HepG2 (cell line): ENCODE measurements around the gene SYNDIG1. TPM values are rescaled to one million over a fixed set of nuclear protein-coding genes. Genes with fewer than 3 reads are reported as not detected.

Source experiments
- ATAC-seq: fragments of 200-7000 bp; cut with Tn5 transposase; 3 replicates; pipeline ENCODE4 v1.9.1; 2020; ENCODE audit warnings: mild to moderate bottlenecking, moderate library complexity
- BruUV-seq: library from RNA; stranded (reverse); fragments of 400-500 nt; replicated peaks from 2 replicates; lab custom pipeline; 2021; lab: Mats Ljungman, UMichigan
- CTCF ChIA-PET: fragments of 300-600 bp; formaldehyde crosslinking; extraction: SDS; loops from one replicate; lab custom pipeline; 2021; ENCODE audit warnings: low total read pairs, inconsistent platforms, low intra/inter-chr PET ratio; lab: Yijun Ruan, JAX
- POLR2A ChIA-PET: fragments of 350-600 bp; sonication (Branson Sonifier 250); formaldehyde crosslinking; loops from one replicate; lab custom pipeline; 2020; ENCODE audit warnings: antibody characterized with exemption, inconsistent platforms; lab: Yijun Ruan, JAX
- DNase-seq: peaks from one replicate; pipeline ENCODE4 v3.0.0-alpha.2; 2015; ENCODE audit warnings: low spot score
- FAIRE-seq: peaks from 3 replicates; lab custom pipeline; 2011; peaks lifted over from hg19 to GRCh38; lab: Jason Lieb, UNC
- H2AFZ ChIP-seq: one replicate; pipeline ENCODE4 v1.6.1; 2011; ENCODE audit warnings: low read length, inconsistent platforms
- H3K27ac ChIP-seq: fragments of 300-600 bp; 3 replicates; pipeline ENCODE4 v1.8.0; 2011; ENCODE audit warnings: mixed run types, mild to moderate bottlenecking, mixed read lengths, low read length, inconsistent platforms; ENCODE audit not compliant: insufficient read depth; ENCODE audit errors: extremely low read length
- H3K27me3 ChIP-seq, 2 experiments: fragments of 200-600 bp in 1 of 2; 2 replicates in 1 of 2; 3 replicates in 1 of 2; pipeline versions ENCODE4 v1.6.0 to v1.8.0; 2011; ENCODE audit warnings: low read length in 2 of 2, mild to moderate bottlenecking in 2 of 2, moderate library complexity in 2 of 2, inconsistent platforms in 1 of 2; ENCODE audit not compliant: insufficient read depth in 2 of 2, control insufficient read depth in 1 of 2
- H3K36me3 ChIP-seq, 2 experiments: fragments of 200-600 bp in 1 of 2; replicated peaks in 1 of 2; 2 replicates in 1 of 2; 3 replicates in 1 of 2; pipeline versions ENCODE4 v1.5.1 to v1.8.0; 2011; ENCODE audit warnings: low read length in 2 of 2, inconsistent platforms in 1 of 2; ENCODE audit not compliant: insufficient read depth in 2 of 2, control insufficient read depth in 1 of 2
- H3K4me1 ChIP-seq: 2 replicates; pipeline ENCODE4 v1.5.1; 2012; ENCODE audit warnings: low read length, inconsistent platforms; ENCODE audit not compliant: insufficient read depth
- H3K4me2 ChIP-seq: 2 replicates; pipeline ENCODE4 v1.6.0; 2011; ENCODE audit warnings: low read depth, low read length, inconsistent platforms
- H3K4me3 ChIP-seq, 3 experiments: fragments of 200-600 bp in 1 of 3; sonication (generic), shearing (Covaris generic) in 1 of 3; replicated peaks in 1 of 3; 2 replicates each; pipeline ENCODE4 v1.5.1; 2011 to 2016; ENCODE audit warnings: low read length in 3 of 3, inconsistent platforms in 2 of 3, low read depth in 2 of 3, mild to moderate bottlenecking in 2 of 3, control low read depth in 1 of 3, mixed read lengths in 1 of 3; ENCODE audit not compliant: insufficient read depth in 1 of 3
- H3K79me2 ChIP-seq: one replicate; pipeline ENCODE4 v1.6.1; 2011; ENCODE audit warnings: low read length, inconsistent platforms; ENCODE audit not compliant: insufficient read depth
- H3K9ac ChIP-seq: 2 replicates; pipeline ENCODE4 v1.6.0; 2011; ENCODE audit warnings: mild to moderate bottlenecking, low read depth, low read length, inconsistent platforms; ENCODE audit not compliant: insufficient read depth
- H3K9me3 ChIP-seq: 2 replicates; pipeline ENCODE4 v1.5.1; 2012; ENCODE audit warnings: mild to moderate bottlenecking, low read length
- H4K20me1 ChIP-seq: 2 replicates; pipeline ENCODE4 v1.6.0; 2011; ENCODE audit warnings: inconsistent platforms, mild to moderate bottlenecking, low read length, moderate library complexity; ENCODE audit not compliant: insufficient read depth
- FOXJ3 ChIP-seq: sonication (generic); formaldehyde crosslinking; IDR thresholded peaks from 2 replicates; pipeline ENCODE4 v1.4.0; 2020; ENCODE audit warnings: missing genetic modification reagents, mild to moderate bottlenecking, borderline replicate concordance
- PRDM15 ChIP-seq: sonication (generic); formaldehyde crosslinking; IDR thresholded peaks from 2 replicates; pipeline ENCODE4 v1.4.0; 2020; ENCODE audit warnings: missing genetic modification reagents
- RAD51 ChIP-seq: fragments of 450-650 bp; IDR thresholded peaks from 2 replicates; pipeline ENCODE4 v1.6.1; 2016; ENCODE audit warnings: borderline replicate concordance
- SKI ChIP-seq: fragments of 450-650 bp; IDR thresholded peaks from one replicate; pipeline ENCODE4 v1.6.1; 2018; ENCODE audit warnings: mild to moderate bottlenecking; ENCODE audit not compliant: partially characterized antibody
- USF2 ChIP-seq, 2 experiments: sonication (generic) in 1 of 2; formaldehyde crosslinking in 1 of 2; IDR thresholded peaks; 2 replicates each; pipeline versions ENCODE4 v1.5.1 to v1.6.1; 2011 to 2020; ENCODE audit warnings: borderline replicate concordance in 1 of 2, low read depth in 1 of 2, low read length in 1 of 2, mild to moderate bottlenecking in 1 of 2, missing genetic modification reagents in 1 of 2, moderate library complexity in 1 of 2
- XRCC5 ChIP-seq: fragments of 200-400 bp; formaldehyde crosslinking; optimal IDR thresholded peaks from 2 replicates; pipeline ENCODE3; 2017; ENCODE audit warnings: mild to moderate bottlenecking, low read length
- ZBTB14 ChIP-seq: sonication (generic); formaldehyde crosslinking; IDR thresholded peaks from 2 replicates; pipeline ENCODE4 v1.4.0; 2020; ENCODE audit warnings: missing genetic modification reagents
- ZMYM4 ChIP-seq: sonication (generic); formaldehyde crosslinking; IDR thresholded peaks from 2 replicates; pipeline ENCODE4 v1.8.1; 2023; ENCODE audit warnings: mild to moderate bottlenecking, missing genetic modification reagents
- ZNF598 ChIP-seq: sonication (generic); formaldehyde crosslinking; IDR thresholded peaks from 2 replicates; pipeline ENCODE4 v1.5.1; 2020; ENCODE audit warnings: mild to moderate bottlenecking, missing genetic modification reagents, borderline replicate concordance
- WGBS: methylation state at CpG from one replicate; pipeline ENCODE4 v1.1.6; 2017; ENCODE audit warnings: low lambda C conversion rate; 5-methylcytosine and 5-hydroxymethylcytosine counted together
- in situ Hi-C: cut with HindIII; loops from 2 replicates; pipeline ENCODE4 v1.10.0; 2017; ENCODE audit warnings: low pct_unique_long_range_greater_than_20kb; ENCODE audit not compliant: extremely low pct_ligation_motif_present
- intact Hi-C: fragments of 100-400 bp; cut with micrococcal nuclease; formaldehyde crosslinking; loops from one replicate; pipeline ENCODE4 v1.10.0; 2022; ENCODE audit not compliant: unreplicated experiment
- polyA plus RNA-seq, 8 experiments: library from polyadenylated mRNA; depleted of rRNA in 3 of 8; stranded (reverse) in 7 of 8; unstranded in 1 of 8; fragments of >200 nt; fragmentation: Illumina TruSeq in 4 of 8; extraction: Trizol in 4 of 8; gene quantifications; 2 replicates each; pipeline versions ENCODE4 v1.2.1 to v1.2.3, GENCODE V29; 2011 to 2016; ENCODE audit warnings: low read depth in 4 of 8, missing spikeins in 1 of 8, mixed read lengths in 1 of 8; ENCODE audit not compliant: insufficient read depth in 1 of 8
- total RNA-seq, 5 experiments: library from RNA; depleted of rRNA; stranded (reverse); fragments of >200 nt; fragmentation: Illumina TruSeq; extraction: Trizol; gene quantifications; 2 replicates each; pipeline ENCODE4 v1.2.3, GENCODE V29; 2016; ENCODE audit warnings: low read depth in 1 of 5

Gene SYNDIG1
- total and polyA plus RNA-seq, 2 of the 13 experiments (the other 11 are each of a cell fraction or from before 2014, with no cell fraction given), result not detected

GRCh38 chr20:24630486-24631172 lies 161.2 kb downstream of the SYNDIG1 start:
- CTCF ChIA-PET, result no interaction called here
- no TSS peak for BruUV-seq
- Histone ChIP-seq H3K36me3 (no peaks in the 10 kb centered on the region), H4K20me1 (no peaks in the 10 kb centered on the region; the same call in 1 of the 2 replicates), H3K27me3 (peaks cover 0 to 27% of the 10 kb centered on the region in 2 experiments; a peak in 3 of 5 replicates)
- ATAC-seq, result no peak
- TF ChIP-seq USF2 (IDR thresholded peaks at IDR 0.05; ENCODE audit: low read depth, low read length), result peak; percentile 40; the same call in 1 of the 2 replicates
- TF ChIP-seq USF2 (CRISPR knock-in tag; IDR thresholded peaks at IDR 0.05; ENCODE audit: borderline replicate concordance), result no peak
- no peak for TF ChIP-seq FOXJ3
- TF ChIP-seq RAD51, result peak; percentile 79; the same call in 1 of the 2 replicates
- TF ChIP-seq, all 625 proteins: peak for 2
- POLR2A ChIA-PET, result no interaction called here
- no peak overlapping the region for H2AFZ ChIP-seq
- H3K9ac ChIP-seq, result no peak overlapping the region
- no peaks in the 10 kb centered on the region for H3K79me2 ChIP-seq
- H3K9me3 ChIP-seq, result no peaks in the 10 kb centered on the region
- FAIRE-seq, result no peak
- WGBS, result 6% methylated on average over 6 of the region's 6 CpGs
- H3K4me3 ChIP-seq, result no peak overlapping the region
- no peak overlapping the region for H3K27ac ChIP-seq
- in situ Hi-C loops, result loop anchor here (10.0 kb wide), 1 partner anchor 56 kb away; no protein-coding TSS in a partner anchor
- H3K4me2 ChIP-seq, result no peak overlapping the region
- DNase-seq, result no peak
- intact Hi-C loops, result no loop called here
- no peaks in the 10 kb centered on the region for H3K4me1 ChIP-seq

GRCh38 chr20:24631173-24631505 lies 161.7 kb downstream of the SYNDIG1 start:
- no peak for FAIRE-seq
- Histone ChIP-seq H3K9ac (no peak overlapping the region), H3K36me3 (no peaks in the 10 kb centered on the region), H2AFZ (no peak overlapping the region), H4K20me1 (no peaks in the 10 kb centered on the region; the same call in 1 of the 2 replicates), H3K4me3 (no peak overlapping the region), H3K4me2 (no peak overlapping the region), H3K27me3 (peaks cover 0 to 27% of the 10 kb centered on the region in 2 experiments; a peak in 3 of 5 replicates), H3K4me1 (no peaks in the 10 kb centered on the region), H3K9me3 (no peaks in the 10 kb centered on the region), H3K27ac (no peak overlapping the region), H3K79me2 (no peaks in the 10 kb centered on the region)
- POLR2A ChIA-PET, result no interaction called here
- 41% methylated on average over 11 of the region's 11 CpGs for whole genome bisulfite sequencing
- intact Hi-C loops (no loop called here), in situ Hi-C loops (loop anchor here (10.0 kb wide), 1 partner anchor 56 kb away; no protein-coding TSS in a partner anchor)
- DNase-seq, result no peak
- CTCF ChIA-PET, result no interaction called here
- no peak for ATAC-seq
- no TSS peak for BruUV-seq
- TF ChIP-seq PRDM15 (no peak), ZBTB14 (no peak), XRCC5 (no peak), ZNF598 (CRISPR knock-in tag) (no peak), SKI (no peak), ZMYM4 (no peak)
